ENCODE results near the gene MACROD2.
"Not testable (repeated sequence)": the region's sequence is repeated elsewhere in the genome, so short reads cannot be mapped to it uniquely, and the experiment has no call there.

The MACROD2 gene

DNA sequence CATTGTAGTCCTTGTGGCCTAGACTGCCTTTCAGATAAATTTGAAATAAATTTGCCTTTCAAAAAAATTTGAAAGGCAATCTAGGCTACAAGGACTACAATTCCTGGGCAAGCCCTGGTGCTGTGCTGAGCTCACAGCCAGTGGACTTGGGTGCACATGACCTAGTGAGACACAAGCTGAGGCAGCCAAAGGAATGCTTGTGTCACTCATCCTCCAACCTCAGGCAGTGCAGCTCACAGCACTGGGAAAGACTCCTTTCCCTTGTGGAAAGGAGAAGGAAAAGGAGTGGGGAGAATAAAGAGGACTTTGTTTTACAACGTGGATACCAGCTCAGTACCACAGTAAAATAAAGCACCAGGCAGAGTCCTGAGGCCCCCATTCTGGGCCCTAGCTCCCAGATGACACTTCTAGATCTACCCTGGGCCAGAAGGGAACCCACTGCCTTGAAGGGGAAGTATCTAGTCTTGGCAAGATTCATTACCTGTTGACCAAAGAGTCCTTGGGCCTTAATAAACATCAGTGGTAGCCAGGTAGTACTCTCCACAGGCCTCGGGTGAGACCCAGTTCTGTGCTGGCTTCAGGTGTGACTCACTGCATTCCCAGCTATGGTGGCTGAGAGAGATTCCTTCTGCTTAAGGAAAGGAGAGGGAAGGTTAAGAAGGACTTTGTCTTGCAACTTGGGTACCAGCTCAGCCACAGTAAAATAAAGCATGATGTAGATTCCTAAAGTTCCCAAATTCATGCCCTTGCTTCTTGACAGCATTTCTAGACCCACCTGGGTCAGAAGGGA lies 1001.8 kb downstream of the MACROD2 start:
- in situ Hi-C loops (cut with MboI; ENCODE audit: low sequenced_read_pairs, unreplicated experiment): no loop called here
- no peak for DNase-seq (ENCODE audit: low spot score)
- TF ChIP-seq, protein P1, sequence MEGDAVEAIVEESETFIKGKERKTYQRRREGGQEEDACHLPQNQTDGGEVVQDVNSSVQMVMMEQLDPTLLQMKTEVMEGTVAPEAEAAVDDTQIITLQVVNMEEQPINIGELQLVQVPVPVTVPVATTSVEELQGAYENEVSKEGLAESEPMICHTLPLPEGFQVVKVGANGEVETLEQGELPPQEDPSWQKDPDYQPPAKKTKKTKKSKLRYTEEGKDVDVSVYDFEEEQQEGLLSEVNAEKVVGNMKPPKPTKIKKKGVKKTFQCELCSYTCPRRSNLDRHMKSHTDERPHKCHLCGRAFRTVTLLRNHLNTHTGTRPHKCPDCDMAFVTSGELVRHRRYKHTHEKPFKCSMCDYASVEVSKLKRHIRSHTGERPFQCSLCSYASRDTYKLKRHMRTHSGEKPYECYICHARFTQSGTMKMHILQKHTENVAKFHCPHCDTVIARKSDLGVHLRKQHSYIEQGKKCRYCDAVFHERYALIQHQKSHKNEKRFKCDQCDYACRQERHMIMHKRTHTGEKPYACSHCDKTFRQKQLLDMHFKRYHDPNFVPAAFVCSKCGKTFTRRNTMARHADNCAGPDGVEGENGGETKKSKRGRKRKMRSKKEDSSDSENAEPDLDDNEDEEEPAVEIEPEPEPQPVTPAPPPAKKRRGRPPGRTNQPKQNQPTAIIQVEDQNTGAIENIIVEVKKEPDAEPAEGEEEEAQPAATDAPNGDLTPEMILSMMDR (IDR thresholded peaks at IDR 0.05; ENCODE audit: borderline replicate concordance, control extremely low read depth, extremely low read depth, insufficient read depth, missing control alignments): no peak

DNA sequence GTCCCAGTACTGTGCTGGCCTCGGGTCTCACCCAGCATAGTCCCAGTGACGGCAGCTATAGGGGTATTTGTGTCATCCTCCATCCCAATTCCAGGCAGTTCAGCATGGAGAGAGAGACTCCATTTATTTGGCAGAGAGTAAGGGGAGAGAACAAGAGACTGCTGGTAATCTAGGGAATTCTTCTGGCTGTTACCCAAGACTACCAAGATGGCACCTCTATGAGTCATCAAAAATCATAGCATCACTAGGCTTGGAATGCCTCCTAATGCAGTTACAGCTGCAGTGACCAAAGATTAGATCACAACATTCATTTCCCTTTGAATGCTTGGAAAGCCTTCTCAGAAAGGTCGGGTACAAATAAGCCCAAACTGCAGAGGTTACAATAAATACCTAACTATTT lies 1002.5 kb downstream of the MACROD2 start:
- TF ChIP-seq, protein P1 (IDR thresholded peaks at IDR 0.05; ENCODE audit: borderline replicate concordance, control extremely low read depth, extremely low read depth, insufficient read depth, missing control alignments): no peak
- in situ Hi-C loops (cut with MboI; ENCODE audit: low sequenced_read_pairs, unreplicated experiment): no loop called here
- DNase-seq (ENCODE audit: low spot score): no peak

- in situ Hi-C loops (cut with MboI; ENCODE audit: low sequenced_read_pairs, unreplicated experiment): no loop called here
- TF ChIP-seq, protein P1 (IDR thresholded peaks at IDR 0.05; ENCODE audit: borderline replicate concordance, control extremely low read depth, extremely low read depth, insufficient read depth, missing control alignments): no peak
Measured at GRCh38 chr20:15005300-15005986, 1010.1 kb downstream of the MACROD2 start.

GRCh38 chr20:15011631-15012030 lies 1016.3 kb downstream of the MACROD2 start:
- TF ChIP-seq, protein P1 (IDR thresholded peaks at IDR 0.05; ENCODE audit: borderline replicate concordance, control extremely low read depth, extremely low read depth, insufficient read depth, missing control alignments): no peak
- no peak for DNase-seq (ENCODE audit: low spot score)
- in situ Hi-C loops (cut with MboI; ENCODE audit: low sequenced_read_pairs, unreplicated experiment): no loop called here

More at GRCh38 chr20:15005300-15005986, 1010.1 kb downstream of the MACROD2 start:
- no peak for DNase-seq (ENCODE audit: low spot score)

DNA sequence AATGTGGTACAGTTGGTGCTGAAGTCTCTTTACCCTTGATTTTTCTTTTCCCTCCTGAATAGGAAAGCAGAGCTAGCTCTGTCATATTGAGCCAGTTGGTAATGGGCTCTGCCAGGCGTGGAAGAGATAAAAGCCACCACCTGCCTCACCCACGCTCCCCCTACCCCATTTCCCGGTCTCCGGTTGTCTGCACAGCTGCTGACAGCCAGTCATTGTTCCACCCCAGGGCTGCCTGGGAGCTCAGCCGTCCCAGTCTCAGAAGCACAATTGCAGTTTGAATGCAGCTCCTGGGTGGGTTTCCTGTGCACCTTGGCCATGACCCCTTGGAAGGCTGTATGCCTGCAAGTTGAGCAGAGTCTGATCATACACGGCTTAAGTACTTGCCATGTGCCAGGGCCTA lies 1017.2 kb downstream of the MACROD2 start:
- in situ Hi-C loops (cut with MboI; ENCODE audit: low sequenced_read_pairs, unreplicated experiment): no loop called here
- TF ChIP-seq, protein P1 (IDR thresholded peaks at IDR 0.05; ENCODE audit: borderline replicate concordance, control extremely low read depth, extremely low read depth, insufficient read depth, missing control alignments): no peak
- DNase-seq (ENCODE audit: low spot score): no peak

GRCh38 chr20:15016875-15017274 lies 1021.6 kb downstream of the MACROD2 start:
- in situ Hi-C loops (cut with MboI; ENCODE audit: low sequenced_read_pairs, unreplicated experiment): not testable (repeated sequence)

GRCh38 chr20:15018966-15019365 lies 1023.6 kb downstream of the MACROD2 start:
- in situ Hi-C loops (cut with MboI; ENCODE audit: low sequenced_read_pairs, unreplicated experiment): no loop called here
- DNase-seq (ENCODE audit: low spot score): no peak
- TF ChIP-seq, protein P1 (IDR thresholded peaks at IDR 0.05; ENCODE audit: borderline replicate concordance, control extremely low read depth, extremely low read depth, insufficient read depth, missing control alignments): no peak

More at GRCh38 chr20:15016875-15017274, 1021.6 kb downstream of the MACROD2 start:
- not testable (repeated sequence) for DNase-seq (ENCODE audit: low spot score)

Data from GM13976 (cell line).